ENCODE measurements around the gene TMEM187.

The TMEM187 gene

GRCh38 chrX:153935326-153935851 lies 37.2 kb upstream of the TMEM187 start:
- no peak for DNase-seq

- no peak for DNase-seq
Measured at GRCh38 chrX:153937056-153937455, 35.5 kb upstream of the TMEM187 start.

- DNase-seq = no peak
Measured at GRCh38 chrX:153938226-153938786, 34.2 kb upstream of the TMEM187 start.

GRCh38 chrX:153939573-153939972 lies 33.0 kb upstream of the TMEM187 start:
- DNase-seq = no peak

- DNase-seq = no peak
Measured at GRCh38 chrX:153941336-153942252, 31.0 kb upstream of the TMEM187 start.

GRCh38 chrX:153944140-153944799 lies 28.3 kb upstream of the TMEM187 start, which contains the start of gene RENBP:
Gene RENBP (minus strand): TSS chrX:153944643. CDS start chrX:153944610, 33 bp downstream.
- no peak for DNase-seq

- no peak for DNase-seq
Measured at GRCh38 chrX:153944800-153945150, 27.8 kb upstream of the TMEM187 start.

GRCh38 chrX:153945956-153946943 lies 26.3 kb upstream of the TMEM187 start:
- no peak for DNase-seq

- peak; percentile 64 for DNase-seq
Measured at GRCh38 chrX:153947009-153947769, 25.4 kb upstream of the TMEM187 start.

GRCh38 chrX:153948002-153948466 lies 24.5 kb upstream of the TMEM187 start:
- no peak for DNase-seq

GRCh38 chrX:153948847-153949805 lies 23.4 kb upstream of the TMEM187 start:
- no peak for DNase-seq

- no peak for DNase-seq
Measured at GRCh38 chrX:153950127-153950526, 22.4 kb upstream of the TMEM187 start.

GRCh38 chrX:153951683-153952372 lies 20.7 kb upstream of the TMEM187 start:
- DNase-seq = no peak

- DNase-seq = no peak
Measured at GRCh38 chrX:153952373-153953026, 20.1 kb upstream of the TMEM187 start.

- DNase-seq = peak; percentile 56
Measured at GRCh38 chrX:153953342-153953830, 19.2 kb upstream of the TMEM187 start.

GRCh38 chrX:153953892-153954557 lies 18.5 kb upstream of the TMEM187 start:
- DNase-seq = no peak

GRCh38 chrX:153954558-153955227 lies 17.9 kb upstream of the TMEM187 start:
- DNase-seq = no peak
